Eye (tissue), 1 donor: Measurements from ENCODE around the gene GRM5.
"Not testable (repeated sequence)": the region's sequence is repeated elsewhere in the genome, so short reads cannot be mapped to it uniquely, and the experiment has no call there.

Experiments
- DNase-seq: peaks from one replicate; pipeline ENCODE4 v3.0.0-alpha.2; 2015

Gene GRM5

GRCh38 chr11:88535916-88536547 is 529.8 kb downstream of the GRM5 start:
- peak; percentile 38 for DNase-seq

GRCh38 chr11:88535266-88535665 is 530.5 kb downstream of the GRM5 start:
- no peak for DNase-seq

GRCh38 chr11:88534706-88535105 is 531.1 kb downstream of the GRM5 start:
- not testable (repeated sequence) for DNase-seq

DNA sequence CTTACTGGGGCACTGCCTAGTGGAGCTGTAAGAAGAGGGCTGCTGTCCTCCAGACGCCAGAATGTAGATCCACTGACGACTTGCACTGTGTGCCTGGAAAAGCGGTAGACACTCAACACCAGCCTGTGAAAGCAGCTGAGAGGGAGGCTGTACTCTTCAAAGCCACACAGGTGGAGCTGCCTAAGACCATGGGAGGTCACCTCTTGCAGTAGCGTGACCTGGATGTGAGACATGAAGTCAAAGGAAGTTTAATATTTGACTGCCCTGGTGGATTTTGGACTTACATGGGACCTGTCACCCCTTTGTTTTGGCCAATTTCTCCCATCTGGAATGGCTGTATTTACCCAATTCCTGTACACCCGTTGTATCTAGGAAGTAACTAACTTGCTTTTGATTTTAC is 531.6 kb downstream of the GRM5 start:
- no peak for DNase-seq

DNA sequence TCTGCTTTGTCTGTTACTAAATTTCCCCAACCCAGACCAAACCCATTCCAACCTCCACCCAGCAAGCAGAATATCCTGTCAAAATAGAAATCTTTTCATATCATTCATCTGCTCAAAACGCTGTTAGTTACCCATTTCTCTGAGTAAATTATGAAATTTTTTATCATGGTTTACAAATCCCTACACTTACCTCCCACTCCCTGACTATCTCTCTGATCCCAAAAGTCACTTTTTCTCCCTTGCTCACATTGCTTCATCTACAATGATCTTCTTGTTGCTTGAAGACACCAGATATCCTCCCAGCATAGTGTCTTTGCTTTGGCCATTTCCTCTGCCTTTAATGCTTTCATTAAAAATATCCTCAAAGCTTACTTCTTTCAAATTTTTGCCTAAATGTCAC is 532.8 kb downstream of the GRM5 start:
- DNase-seq, result no peak

DNA sequence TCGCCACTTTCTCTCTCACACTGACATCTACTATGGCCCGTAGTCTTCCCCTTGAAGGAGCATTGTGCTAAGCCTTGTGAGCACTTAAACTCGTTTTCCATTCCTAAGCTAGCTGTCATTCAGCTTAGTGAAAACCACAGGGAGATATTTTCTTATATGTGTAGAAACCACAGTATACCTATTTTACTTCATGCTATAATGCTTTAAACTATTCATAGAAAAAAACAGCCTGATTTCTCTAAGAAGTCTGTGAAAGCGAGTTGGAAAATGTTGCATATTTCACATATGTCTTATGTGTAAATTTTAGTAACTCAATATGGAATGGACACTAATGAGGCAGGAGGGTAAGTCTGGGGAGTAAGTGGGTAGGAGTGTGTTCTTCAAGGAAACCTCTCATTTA is 534.0 kb downstream of the GRM5 start:
- no peak for DNase-seq

DNA sequence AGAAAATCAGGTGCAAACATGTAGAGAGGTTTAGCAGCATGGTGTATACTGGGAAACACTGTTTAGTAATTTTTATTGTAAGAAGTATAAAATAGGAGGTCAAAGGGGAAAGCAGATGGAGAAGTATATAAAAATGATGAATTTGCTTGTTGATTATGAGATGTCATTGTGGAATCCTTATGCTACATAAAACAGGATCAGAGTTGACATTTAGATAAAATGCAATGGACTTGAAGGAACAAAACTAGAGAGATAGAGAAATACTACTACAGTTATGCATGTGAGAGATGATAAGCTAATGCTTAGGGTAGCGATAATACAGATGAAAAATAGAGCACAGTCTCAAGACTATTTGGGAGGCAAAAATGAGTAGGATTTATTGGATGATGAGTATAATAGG is 536.4 kb downstream of the GRM5 start:
- no peak for DNase-seq

GRCh38 chr11:88523386-88524071 is 542.3 kb downstream of the GRM5 start:
- no peak for DNase-seq

DNA sequence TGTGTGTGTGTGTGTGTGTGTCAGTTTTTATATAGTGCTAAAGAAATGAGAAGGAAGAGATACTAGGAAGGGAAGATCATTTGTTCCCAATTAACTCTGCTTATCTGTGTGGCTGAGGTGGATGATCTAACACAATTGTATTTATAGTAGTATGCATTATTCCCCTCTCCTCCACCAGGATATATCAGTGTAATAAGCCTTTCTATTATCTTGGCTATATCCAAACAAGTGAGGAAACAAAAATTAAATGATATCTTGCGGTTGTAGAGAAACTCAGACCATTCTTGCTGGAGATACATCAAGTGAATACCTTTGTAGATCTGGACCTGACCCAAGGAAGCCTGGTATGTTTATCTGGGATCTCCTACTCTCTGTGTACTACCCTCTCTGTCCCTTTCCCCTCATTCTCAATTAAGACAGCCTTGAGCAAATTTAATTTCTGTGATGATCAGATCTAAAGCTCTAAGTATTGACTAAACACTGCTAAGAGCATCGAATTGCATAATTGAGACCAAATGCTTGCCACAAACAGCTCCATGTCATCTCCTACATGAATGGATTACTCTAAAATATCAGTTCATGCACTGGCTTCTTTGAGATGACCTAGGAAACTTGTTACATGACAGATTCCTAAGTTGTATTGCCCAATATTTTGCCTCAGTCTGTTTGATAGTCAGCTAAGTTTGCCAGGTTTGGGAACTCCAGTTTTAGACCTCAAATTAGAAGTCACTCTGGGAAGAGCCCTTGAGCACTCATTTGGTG is 543.0 kb downstream of the GRM5 start:
- DNase-seq, result no peak

- no peak for DNase-seq
These were observed 544.0 kb downstream of the GRM5 start for GRCh38 chr11:88521799-88522201.

- no peak for DNase-seq
These were observed 544.4 kb downstream of the GRM5 start for GRCh38 chr11:88521399-88521798.

- no peak for DNase-seq
These were observed 545.4 kb downstream of the GRM5 start for GRCh38 chr11:88520391-88520790.

DNA sequence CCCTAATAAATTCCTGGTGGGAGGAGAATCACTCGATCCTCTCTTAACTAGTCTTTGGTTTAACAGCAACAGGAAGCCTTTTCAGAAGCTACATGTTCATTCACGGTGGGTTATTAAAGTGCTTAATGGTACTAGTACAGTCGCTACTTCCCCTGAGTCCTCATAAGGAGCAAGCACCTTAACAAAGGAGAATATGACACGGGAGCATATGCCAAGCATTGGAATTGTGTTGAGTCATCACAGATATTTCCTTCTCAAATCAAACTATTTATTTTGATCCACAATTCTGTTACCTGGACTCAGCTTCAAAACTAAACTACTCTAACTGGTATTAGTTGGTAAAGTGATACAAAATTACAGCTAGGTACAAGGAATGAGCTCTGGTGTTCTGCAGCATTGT is 550.8 kb downstream of the GRM5 start:
- DNase-seq, result no peak

DNA sequence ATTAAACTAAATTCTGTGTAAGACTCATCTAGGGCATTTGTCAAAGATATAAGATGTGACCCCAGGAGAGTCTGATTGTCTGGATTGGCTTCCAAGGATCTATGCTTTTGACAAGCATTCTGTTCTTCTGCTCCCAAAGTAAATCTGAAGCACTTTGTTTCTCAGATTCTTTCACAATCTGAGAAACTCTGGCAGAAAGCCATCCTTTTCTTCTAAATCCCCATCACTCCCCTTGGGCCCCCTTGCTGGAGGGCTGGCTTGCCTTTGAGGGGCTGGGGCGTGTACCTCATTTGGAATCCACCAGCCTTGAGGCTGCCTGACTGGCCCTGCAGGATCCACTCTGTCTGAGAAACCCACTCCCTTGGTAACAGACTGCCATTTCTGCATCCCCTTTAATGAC is 554.8 kb downstream of the GRM5 start:
- DNase-seq, result peak; percentile 28

GRCh38 chr11:88508759-88509581 is 556.8 kb downstream of the GRM5 start:
- DNase-seq, result peak; percentile 81

- DNase-seq, result peak; percentile 79
These were observed 557.4 kb downstream of the GRM5 start for GRCh38 chr11:88508418-88508758.

GRCh38 chr11:88507771-88508417 is 557.9 kb downstream of the GRM5 start:
- no peak for DNase-seq

DNA sequence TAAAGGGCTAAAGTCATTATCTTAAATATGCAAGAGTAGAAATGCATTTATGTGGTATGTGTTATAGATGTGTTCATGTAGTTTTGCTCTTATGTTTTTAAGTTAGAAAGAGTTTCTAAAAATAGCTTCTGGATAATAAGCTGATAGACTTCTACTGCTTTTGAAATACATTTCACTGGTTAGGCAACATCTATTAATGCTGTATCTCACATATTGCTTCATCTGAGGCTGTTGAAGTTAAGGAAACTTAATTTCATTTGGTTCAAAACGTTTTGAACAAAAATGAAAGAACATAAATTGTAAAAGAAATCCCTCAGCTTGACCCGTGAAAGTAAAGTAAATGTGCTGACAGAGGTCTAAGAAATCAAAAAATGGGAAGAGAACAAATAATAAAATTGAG is 564.2 kb downstream of the GRM5 start:
- no peak for DNase-seq

- DNase-seq, result no peak
These were observed 569.9 kb downstream of the GRM5 start for GRCh38 chr11:88495836-88496235.

DNA sequence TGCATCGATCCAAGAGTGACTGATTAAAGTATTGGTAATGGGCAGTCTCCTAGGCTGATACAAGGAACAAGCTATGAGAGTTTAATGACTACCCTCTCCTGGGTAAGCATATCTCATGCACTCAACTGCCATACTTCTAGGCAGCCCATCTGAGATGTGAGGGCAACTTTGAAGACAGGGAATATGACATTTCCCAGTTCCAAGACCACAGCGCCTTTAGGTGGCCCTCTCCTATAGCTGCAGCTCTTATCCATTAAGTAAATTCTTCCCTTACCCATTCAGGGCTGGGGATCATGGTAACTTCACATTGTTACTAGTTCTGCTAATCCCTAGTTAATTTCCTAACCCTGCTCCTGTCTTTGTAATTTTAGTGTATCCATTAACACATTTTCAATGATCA is 570.9 kb downstream of the GRM5 start:
- DNase-seq, result no peak

- no peak for DNase-seq
These were observed 574.1 kb downstream of the GRM5 start for GRCh38 chr11:88491674-88492073.

DNA sequence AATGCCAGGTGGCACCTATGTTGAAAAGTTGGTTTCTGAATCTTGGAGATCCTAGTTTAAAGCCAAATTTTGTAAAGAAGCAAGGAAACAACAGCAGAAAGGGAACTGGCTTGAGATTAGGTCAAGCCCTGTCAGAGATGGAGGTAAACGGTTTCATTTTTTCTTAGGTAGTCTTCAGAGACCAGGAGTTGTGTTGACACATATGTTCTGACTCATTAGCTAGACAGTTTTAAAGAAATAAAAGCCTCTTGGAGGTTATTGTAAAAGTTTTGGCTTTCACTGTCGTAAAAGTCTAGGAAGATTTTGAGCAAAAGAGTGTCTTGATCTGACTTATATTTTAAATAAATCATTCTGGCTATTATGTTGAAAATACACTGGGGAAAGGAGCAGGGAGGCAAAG is 576.8 kb downstream of the GRM5 start:
- no peak for DNase-seq

GRCh38 chr11:88487646-88488045 is 578.1 kb downstream of the GRM5 start:
- DNase-seq, result no peak
